HepG2 (cell line): ENCODE data around the gene LRRC4C. TPM values are rescaled to one million over a fixed set of nuclear protein-coding genes. Genes with fewer than 3 reads are reported as not detected.

Source experiments
- ATAC-seq: fragments of 200-7000 bp; cut with Tn5 transposase; 3 replicates; pipeline ENCODE4 v1.9.1; 2020; ENCODE audit warnings: mild to moderate bottlenecking, moderate library complexity
- BruUV-seq: library from RNA; stranded (reverse); fragments of 400-500 nt; replicated peaks from 2 replicates; lab custom pipeline; 2021; lab: Mats Ljungman, UMichigan
- CTCF ChIA-PET: fragments of 300-600 bp; formaldehyde crosslinking; extraction: SDS; loops from one replicate; lab custom pipeline; 2021; ENCODE audit warnings: low total read pairs, inconsistent platforms, low intra/inter-chr PET ratio; lab: Yijun Ruan, JAX
- POLR2A ChIA-PET: fragments of 350-600 bp; sonication (Branson Sonifier 250); formaldehyde crosslinking; loops from one replicate; lab custom pipeline; 2020; ENCODE audit warnings: antibody characterized with exemption, inconsistent platforms; lab: Yijun Ruan, JAX
- DNase-seq: peaks from one replicate; pipeline ENCODE4 v3.0.0-alpha.2; 2015; ENCODE audit warnings: low spot score
- FAIRE-seq: peaks from 3 replicates; lab custom pipeline; 2011; peaks lifted over from hg19 to GRCh38; lab: Jason Lieb, UNC
- H2AFZ ChIP-seq: one replicate; pipeline ENCODE4 v1.6.1; 2011; ENCODE audit warnings: low read length, inconsistent platforms
- H3K27ac ChIP-seq: fragments of 300-600 bp; 3 replicates; pipeline ENCODE4 v1.8.0; 2011; ENCODE audit warnings: mixed run types, mild to moderate bottlenecking, mixed read lengths, low read length, inconsistent platforms; ENCODE audit not compliant: insufficient read depth; ENCODE audit errors: extremely low read length
- H3K27me3 ChIP-seq, 2 experiments: fragments of 200-600 bp in 1 of 2; 2 replicates in 1 of 2; 3 replicates in 1 of 2; pipeline versions ENCODE4 v1.6.0 to v1.8.0; 2011; ENCODE audit warnings: low read length in 2 of 2, mild to moderate bottlenecking in 2 of 2, moderate library complexity in 2 of 2, inconsistent platforms in 1 of 2; ENCODE audit not compliant: insufficient read depth in 2 of 2, control insufficient read depth in 1 of 2
- H3K36me3 ChIP-seq, 2 experiments: fragments of 200-600 bp in 1 of 2; replicated peaks in 1 of 2; 2 replicates in 1 of 2; 3 replicates in 1 of 2; pipeline versions ENCODE4 v1.5.1 to v1.8.0; 2011; ENCODE audit warnings: low read length in 2 of 2, inconsistent platforms in 1 of 2; ENCODE audit not compliant: insufficient read depth in 2 of 2, control insufficient read depth in 1 of 2
- H3K4me1 ChIP-seq: 2 replicates; pipeline ENCODE4 v1.5.1; 2012; ENCODE audit warnings: low read length, inconsistent platforms; ENCODE audit not compliant: insufficient read depth
- H3K4me2 ChIP-seq: 2 replicates; pipeline ENCODE4 v1.6.0; 2011; ENCODE audit warnings: low read depth, low read length, inconsistent platforms
- H3K4me3 ChIP-seq, 3 experiments: fragments of 200-600 bp in 1 of 3; sonication (generic), shearing (Covaris generic) in 1 of 3; replicated peaks in 1 of 3; 2 replicates each; pipeline ENCODE4 v1.5.1; 2011 to 2016; ENCODE audit warnings: low read length in 3 of 3, inconsistent platforms in 2 of 3, low read depth in 2 of 3, mild to moderate bottlenecking in 2 of 3, control low read depth in 1 of 3, mixed read lengths in 1 of 3; ENCODE audit not compliant: insufficient read depth in 1 of 3
- H3K79me2 ChIP-seq: one replicate; pipeline ENCODE4 v1.6.1; 2011; ENCODE audit warnings: low read length, inconsistent platforms; ENCODE audit not compliant: insufficient read depth
- H3K9ac ChIP-seq: 2 replicates; pipeline ENCODE4 v1.6.0; 2011; ENCODE audit warnings: mild to moderate bottlenecking, low read depth, low read length, inconsistent platforms; ENCODE audit not compliant: insufficient read depth
- H3K9me3 ChIP-seq: 2 replicates; pipeline ENCODE4 v1.5.1; 2012; ENCODE audit warnings: mild to moderate bottlenecking, low read length
- H4K20me1 ChIP-seq: 2 replicates; pipeline ENCODE4 v1.6.0; 2011; ENCODE audit warnings: inconsistent platforms, mild to moderate bottlenecking, low read length, moderate library complexity; ENCODE audit not compliant: insufficient read depth
- ATM ChIP-seq: fragments of 450-650 bp; IDR thresholded peaks from 2 replicates; pipeline ENCODE4 v1.7.1; 2017; ENCODE audit warnings: mild to moderate bottlenecking, borderline replicate concordance
- CBX2 ChIP-seq, 2 experiments: fragments of 200-600 bp in 1 of 2; sonication (generic); formaldehyde crosslinking in 1 of 2; IDR thresholded peaks; 2 replicates each; pipeline versions ENCODE4 v1.7.0 to v1.8.1; 2018 to 2022; ENCODE audit warnings: low read depth in 2 of 2, low read length in 1 of 2, mild to moderate bottlenecking in 1 of 2, missing genetic modification reagents in 1 of 2
- ELF3 ChIP-seq: IDR thresholded peaks from 2 replicates; pipeline ENCODE4 v1.6.1; 2016; ENCODE audit warnings: missing genetic modification reagents, missing compliant biosample characterization
- ETV5 ChIP-seq: IDR thresholded peaks from 2 replicates; pipeline ENCODE4 v1.6.1; 2018; ENCODE audit warnings: missing biosample characterization, missing genetic modification reagents, inconsistent platforms, borderline replicate concordance
- HOXD1 ChIP-seq: sonication (generic); formaldehyde crosslinking; IDR thresholded peaks from 2 replicates; pipeline ENCODE4 v1.5.0; 2020; ENCODE audit warnings: missing genetic modification reagents
- POGK ChIP-seq: sonication (generic); formaldehyde crosslinking; conservative IDR thresholded peaks from 2 replicates; pipeline ENCODE4 v1.8.0; 2022; ENCODE audit warnings: mild to moderate bottlenecking, moderate library complexity, missing genetic modification reagents
- TCF12 ChIP-seq, 2 experiments: fragments of 450-650 bp in 1 of 2; sonication (generic) in 1 of 2; formaldehyde crosslinking in 1 of 2; IDR thresholded peaks; 2 replicates each; pipeline versions ENCODE4 v1.6.1 to v1.8.0; 2017 to 2022; ENCODE audit warnings: antibody characterized with exemption in 1 of 2, mild to moderate bottlenecking in 1 of 2, missing genetic modification reagents in 1 of 2, moderate library complexity in 1 of 2
- TEAD3 ChIP-seq: optimal IDR thresholded peaks from 2 replicates; pipeline ENCODE3; 2016; ENCODE audit warnings: borderline replicate concordance
- ZMYM4 ChIP-seq: sonication (generic); formaldehyde crosslinking; IDR thresholded peaks from 2 replicates; pipeline ENCODE4 v1.8.1; 2023; ENCODE audit warnings: mild to moderate bottlenecking, missing genetic modification reagents
- ZNF562 ChIP-seq: sonication (generic); formaldehyde crosslinking; IDR thresholded peaks from 2 replicates; pipeline ENCODE4 v1.8.0; 2022; ENCODE audit warnings: missing genetic modification reagents, borderline replicate concordance
- ZNF710 ChIP-seq: sonication (generic); formaldehyde crosslinking; IDR thresholded peaks from 2 replicates; pipeline ENCODE4 v1.5.0; 2020; ENCODE audit warnings: mild to moderate bottlenecking, missing genetic modification reagents, borderline replicate concordance
- ZNF770 ChIP-seq: sonication (generic); formaldehyde crosslinking; IDR thresholded peaks from 2 replicates; pipeline ENCODE4 v1.5.0; 2020; ENCODE audit warnings: mild to moderate bottlenecking, missing genetic modification reagents
- ZSCAN21 ChIP-seq: sonication (generic); formaldehyde crosslinking; IDR thresholded peaks from 2 replicates; pipeline ENCODE4 v1.8.0; 2022; ENCODE audit warnings: mild to moderate bottlenecking, missing genetic modification reagents, moderate library complexity, borderline replicate concordance
- WGBS: methylation state at CpG from one replicate; pipeline ENCODE4 v1.1.6; 2017; ENCODE audit warnings: low lambda C conversion rate; 5-methylcytosine and 5-hydroxymethylcytosine counted together
- in situ Hi-C: cut with HindIII; loops from 2 replicates; pipeline ENCODE4 v1.10.0; 2017; ENCODE audit warnings: low pct_unique_long_range_greater_than_20kb; ENCODE audit not compliant: extremely low pct_ligation_motif_present
- intact Hi-C: fragments of 100-400 bp; cut with micrococcal nuclease; formaldehyde crosslinking; loops from one replicate; pipeline ENCODE4 v1.10.0; 2022; ENCODE audit not compliant: unreplicated experiment
- polyA plus RNA-seq, 8 experiments: library from polyadenylated mRNA; depleted of rRNA in 3 of 8; stranded (reverse) in 7 of 8; unstranded in 1 of 8; fragments of >200 nt; fragmentation: Illumina TruSeq in 4 of 8; extraction: Trizol in 4 of 8; gene quantifications; 2 replicates each; pipeline versions ENCODE4 v1.2.1 to v1.2.3, GENCODE V29; 2011 to 2016; ENCODE audit warnings: low read depth in 4 of 8, missing spikeins in 1 of 8, mixed read lengths in 1 of 8; ENCODE audit not compliant: insufficient read depth in 1 of 8
- total RNA-seq, 5 experiments: library from RNA; depleted of rRNA; stranded (reverse); fragments of >200 nt; fragmentation: Illumina TruSeq; extraction: Trizol; gene quantifications; 2 replicates each; pipeline ENCODE4 v1.2.3, GENCODE V29; 2016; ENCODE audit warnings: low read depth in 1 of 5

Gene LRRC4C
- total and polyA plus RNA-seq, 2 of the 13 experiments (the other 11 are each of a cell fraction or from before 2014, with no cell fraction given), result not detected

GRCh38 chr11:40573254-40573891 lies 886.1 kb downstream of the LRRC4C start:
- intact Hi-C loops, result no loop called here
- FAIRE-seq, result no peak
- WGBS, result 3% methylated on average over 1 of the region's 1 CpG

More at GRCh38 chr11:40573254-40573891, 886.1 kb downstream of the LRRC4C start:
- no peak for ATAC-seq
- TF ChIP-seq ZMYM4 (no peak), ZSCAN21 (CRISPR knock-in tag) (no peak), ZNF770 (CRISPR knock-in tag) (no peak), ZNF710 (no peak), ELF3 (no peak), ATM (no peak), ETV5 (no peak), ZNF562 (CRISPR knock-in tag) (no peak), HOXD1 (CRISPR knock-in tag) (no peak), TCF12 (IDR thresholded peaks at IDR 0.05) (no peak), TCF12 (CRISPR knock-in tag; IDR thresholded peaks at IDR 0.05) (no peak), CBX2 (IDR thresholded peaks at IDR 0.05; ENCODE audit: low read depth, low read length) (no peak), CBX2 (CRISPR knock-in tag; IDR thresholded peaks at IDR 0.05; ENCODE audit: low read depth) (no peak), TEAD3 (CRISPR knock-in tag) (no peak), POGK (CRISPR knock-in tag) (no peak)
- BruUV-seq, result no TSS peak
- Histone ChIP-seq H3K27ac (no peak overlapping the region), H3K27me3 (no peaks in the 10 kb centered on the region), H4K20me1 (no peaks in the 10 kb centered on the region), H3K9ac (no peak overlapping the region), H3K36me3 (no peaks in the 10 kb centered on the region), H3K79me2 (no peaks in the 10 kb centered on the region), H3K4me2 (no peak overlapping the region), H3K4me3 (no peak overlapping the region), H3K4me1 (no peaks in the 10 kb centered on the region), H3K9me3 (peaks cover 21% of the 10 kb centered on the region), H2AFZ (no peak overlapping the region)
- in situ Hi-C loops, result no loop called here
- CTCF ChIA-PET, result no interaction called here
- no peak for DNase-seq
- POLR2A ChIA-PET, result no interaction called here
